Fibroblast of skin of left quadriceps (primary cell): ENCODE data around the gene SURF6.
"Not testable (repeated sequence)": the region's sequence is repeated elsewhere in the genome, so short reads cannot be mapped to it uniquely, and the experiment has no call there.

Experiments used
- DNase-seq, 2 experiments: peaks; one replicate each; pipeline ENCODE4 v3.0.0-alpha.2; 2013; ENCODE audit warnings: low read depth in 2 of 2

Gene SURF6

GRCh38 chr9:133335924-133336811 is at the start of gene SURF6:
TSS of gene SURF6 (minus strand) at chr9:133336188. CDS start at chr9:133336132, 56 bp downstream.
- peak; percentile 71 for DNase-seq

- DNase-seq = no peak
Measured at GRCh38 chr9:133385452-133385851, 49.5 kb upstream of the SURF6 start.

- no peak for DNase-seq
Measured at GRCh38 chr9:133384736-133385321, 48.8 kb upstream of the SURF6 start.

GRCh38 chr9:133383438-133383837 is 47.5 kb upstream of the SURF6 start:
- DNase-seq = no peak

- no peak for DNase-seq
Measured at GRCh38 chr9:133382507-133383141, 46.6 kb upstream of the SURF6 start.

- no peak for DNase-seq
Measured at GRCh38 chr9:133380734-133381133, 44.7 kb upstream of the SURF6 start.

GRCh38 chr9:133379153-133380086 is 43.4 kb upstream of the SURF6 start:
- DNase-seq = no peak

- no peak for DNase-seq
Measured at GRCh38 chr9:133378408-133378962, 42.5 kb upstream of the SURF6 start.

- DNase-seq = peak; percentile 60 to 62
Measured at GRCh38 chr9:133377721-133378216, 41.8 kb upstream of the SURF6 start.

- not testable (repeated sequence) for DNase-seq
Measured at GRCh38 chr9:133377280-133377679, 41.3 kb upstream of the SURF6 start.

GRCh38 chr9:133375724-133376654 is 40.0 kb upstream of the SURF6 start, which contains the start of the genes STKLD1 and SURF4:
TSS of gene STKLD1 (plus strand) at chr9:133376366. CDS start at chr9:133376474, 108 bp downstream.
TSS of gene SURF4 (minus strand) at chr9:133376060. CDS start at chr9:133375969, 91 bp downstream.
- peak; percentile 93 to 94 for DNase-seq

GRCh38 chr9:133375116-133375723 is 39.2 kb upstream of the SURF6 start:
- no peak for DNase-seq

GRCh38 chr9:133374612-133375115 is 38.7 kb upstream of the SURF6 start:
- peak in 1 of 2 experiments; percentile 28 for DNase-seq

GRCh38 chr9:133372144-133372543 is 36.2 kb upstream of the SURF6 start:
- DNase-seq = no peak

GRCh38 chr9:133371261-133371711 is 35.3 kb upstream of the SURF6 start:
- no peak for DNase-seq

GRCh38 chr9:133370685-133371084 is 34.7 kb upstream of the SURF6 start:
- no peak for DNase-seq

- DNase-seq = no peak
Measured at GRCh38 chr9:133369933-133370332, 33.9 kb upstream of the SURF6 start.

GRCh38 chr9:133369422-133369821 is 33.4 kb upstream of the SURF6 start:
- DNase-seq = no peak
